ENCODE results near the gene ZFPL1. TPM values are rescaled to one million over a fixed set of nuclear protein-coding genes. Genes with fewer than 3 reads are reported as not detected.

ZFPL1 gene
- total RNA-seq, 2 donors from 2014 or later: 61.6 to 62.6 TPM

DNA sequence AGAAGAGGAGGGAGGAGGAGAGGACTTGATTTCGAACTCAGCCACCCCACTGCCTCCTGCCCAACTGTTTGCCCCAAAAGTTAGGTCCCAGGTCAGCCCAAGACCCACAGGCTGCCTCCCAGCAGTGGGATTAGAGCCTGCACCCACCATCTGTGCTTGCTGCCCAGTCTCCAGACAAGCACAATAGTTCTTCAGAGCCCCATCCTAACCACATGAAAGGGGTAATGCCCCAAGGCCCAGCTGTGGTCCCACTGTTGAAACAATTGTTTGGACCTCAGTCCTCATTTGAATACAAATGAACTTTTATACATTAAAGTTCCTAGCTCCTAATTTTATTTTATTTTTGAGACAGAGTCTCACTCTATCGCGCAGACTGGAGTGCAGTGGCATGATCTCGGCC is 6.6 kb downstream of the ZFPL1 start:
- WGBS: 91% methylated on average over 4 of the region's 4 CpGs
- H3K4me1 ChIP-seq (replicated peaks): no peaks in the 10 kb centered on the region
- no peak overlapping the region for H3K27ac ChIP-seq
- no peak overlapping the region for H3K4me3 ChIP-seq
- peaks cover 0 to 5% of the 10 kb centered on the region in 2 donors for H3K36me3 ChIP-seq
- intact Hi-C loops (cut with DNase I): no loop called here
- no peaks in the 10 kb centered on the region for H3K9me3 ChIP-seq
- H3K27me3 ChIP-seq (replicated peaks; ENCODE audit: insufficient read depth): no peaks in the 10 kb centered on the region
- TF ChIP-seq POLR2A (IDR thresholded peaks at IDR 0.05): no peak
- no peak for TF ChIP-seq POLR2AphosphoS5 (IDR thresholded peaks at IDR 0.05)
- TF ChIP-seq, protein P1, sequence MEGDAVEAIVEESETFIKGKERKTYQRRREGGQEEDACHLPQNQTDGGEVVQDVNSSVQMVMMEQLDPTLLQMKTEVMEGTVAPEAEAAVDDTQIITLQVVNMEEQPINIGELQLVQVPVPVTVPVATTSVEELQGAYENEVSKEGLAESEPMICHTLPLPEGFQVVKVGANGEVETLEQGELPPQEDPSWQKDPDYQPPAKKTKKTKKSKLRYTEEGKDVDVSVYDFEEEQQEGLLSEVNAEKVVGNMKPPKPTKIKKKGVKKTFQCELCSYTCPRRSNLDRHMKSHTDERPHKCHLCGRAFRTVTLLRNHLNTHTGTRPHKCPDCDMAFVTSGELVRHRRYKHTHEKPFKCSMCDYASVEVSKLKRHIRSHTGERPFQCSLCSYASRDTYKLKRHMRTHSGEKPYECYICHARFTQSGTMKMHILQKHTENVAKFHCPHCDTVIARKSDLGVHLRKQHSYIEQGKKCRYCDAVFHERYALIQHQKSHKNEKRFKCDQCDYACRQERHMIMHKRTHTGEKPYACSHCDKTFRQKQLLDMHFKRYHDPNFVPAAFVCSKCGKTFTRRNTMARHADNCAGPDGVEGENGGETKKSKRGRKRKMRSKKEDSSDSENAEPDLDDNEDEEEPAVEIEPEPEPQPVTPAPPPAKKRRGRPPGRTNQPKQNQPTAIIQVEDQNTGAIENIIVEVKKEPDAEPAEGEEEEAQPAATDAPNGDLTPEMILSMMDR (IDR thresholded peaks at IDR 0.05): no peak
- no peak for DNase-seq (ENCODE audit: low spot score)

DNA sequence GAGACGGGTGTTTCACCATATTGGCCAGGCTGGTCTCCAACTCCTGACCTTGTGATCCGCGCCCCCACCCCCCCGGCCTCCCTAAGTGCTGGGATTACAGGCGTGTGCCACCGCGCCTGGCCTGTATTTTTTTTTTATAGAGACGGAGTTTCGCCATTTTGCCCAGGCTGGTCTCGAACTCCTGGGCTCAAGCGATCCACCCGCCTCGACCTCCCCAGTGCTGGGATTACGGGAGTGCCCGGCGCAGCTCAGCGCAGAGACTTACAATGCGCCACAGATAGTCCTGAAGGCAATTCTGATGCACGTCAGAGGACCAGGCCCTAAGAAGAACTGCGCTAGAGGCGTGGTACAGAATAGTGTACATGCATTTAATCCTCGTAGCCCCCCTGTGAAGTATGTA is 11.4 kb downstream of the ZFPL1 start:
- no peaks in the 10 kb centered on the region for H3K27me3 ChIP-seq (replicated peaks; ENCODE audit: insufficient read depth)
- 78% methylated on average over 22 of the region's 22 CpGs for WGBS
- DNase-seq (ENCODE audit: low spot score): no peak
- peak overlapping the region; percentile 84 to 88 for H3K27ac ChIP-seq
- TF ChIP-seq POLR2AphosphoS5 (IDR thresholded peaks at IDR 0.05) (no peak), POLR2A (IDR thresholded peaks at IDR 0.05) (no peak)
- TF ChIP-seq, protein P1 (IDR thresholded peaks at IDR 0.05): no peak
- peaks cover 5% of the 10 kb centered on the region for H3K4me1 ChIP-seq (replicated peaks)
- intact Hi-C loops (cut with DNase I): no loop called here
- no peaks in the 10 kb centered on the region for H3K9me3 ChIP-seq
- H3K4me3 ChIP-seq: no peak overlapping the region
- no peaks in the 10 kb centered on the region for H3K36me3 ChIP-seq

DNA sequence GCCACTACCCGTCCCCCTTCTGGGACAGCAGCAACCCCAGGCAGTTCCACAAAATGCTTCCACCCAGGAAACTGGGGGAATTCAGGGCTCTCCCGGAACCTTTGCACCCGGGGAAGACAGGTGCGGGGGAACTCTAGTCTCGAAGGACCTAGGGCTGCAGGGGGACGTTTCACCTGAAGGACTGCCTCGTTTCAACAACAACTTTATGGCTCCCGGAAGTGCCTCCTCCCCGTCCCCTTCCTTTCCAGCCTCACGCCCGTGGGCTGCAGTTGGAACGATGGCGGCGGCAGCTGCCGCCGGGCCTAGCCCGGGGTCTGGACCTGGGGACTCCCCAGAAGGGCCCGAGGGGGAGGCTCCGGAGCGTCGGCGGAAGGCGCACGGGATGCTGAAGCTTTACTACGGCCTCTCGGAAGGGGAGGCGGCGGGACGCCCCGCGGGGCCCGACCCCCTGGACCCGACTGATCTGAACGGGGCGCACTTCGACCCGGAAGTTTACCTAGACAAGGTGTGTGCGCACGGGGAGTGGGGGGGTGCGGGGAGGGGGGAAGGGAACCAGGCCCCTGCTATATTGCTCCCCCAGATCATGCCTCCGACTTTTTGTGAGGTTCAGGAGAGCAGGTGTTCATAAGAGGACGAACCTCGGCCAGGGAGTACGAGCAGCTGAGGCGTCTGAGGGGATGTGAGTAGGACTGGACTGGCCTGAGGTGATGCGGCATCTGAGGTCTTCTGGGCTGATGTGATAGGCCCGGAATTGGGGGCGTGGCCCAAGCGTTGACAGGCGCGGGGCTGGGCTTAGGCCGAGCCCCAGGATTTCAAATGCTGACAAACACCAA is 12.2 kb downstream of the ZFPL1 start, which contains the start of gene VPS51:
TSS of gene VPS51 (plus strand) at position 241 of the 833 bp plus-strand sequence. CDS start at position 278, 37 bp downstream.
- intact Hi-C loops (cut with DNase I): no loop called here
- under 1% methylated on average over 23 of the region's 52 CpGs for WGBS

DNA sequence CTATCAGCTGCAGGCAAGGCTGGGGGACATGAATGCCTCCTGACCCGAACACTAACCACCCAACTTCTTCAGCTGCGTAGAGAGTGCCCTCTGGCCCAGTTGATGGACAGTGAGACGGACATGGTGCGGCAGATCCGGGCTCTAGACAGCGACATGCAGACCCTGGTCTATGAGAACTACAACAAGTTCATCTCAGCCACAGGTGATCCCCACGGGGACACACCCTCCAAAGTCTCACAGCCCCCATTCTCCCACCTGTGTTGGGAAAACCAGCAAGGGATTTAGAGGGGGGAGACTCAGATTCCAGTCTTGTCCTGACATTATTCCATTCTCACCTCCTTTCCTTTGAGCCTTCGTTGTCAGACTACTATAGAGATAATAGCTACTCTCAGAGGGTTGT is 12.9 kb downstream of the ZFPL1 start:
- Histone ChIP-seq H3K9me3 (no peaks in the 10 kb centered on the region), H3K36me3 (no peaks in the 10 kb centered on the region), H3K4me1 (replicated peaks) (peaks cover 10% of the 10 kb centered on the region), H3K27ac (peak overlapping the region; percentile 84 to 88), H3K27me3 (replicated peaks; ENCODE audit: insufficient read depth) (no peaks in the 10 kb centered on the region), H3K4me3 (peak overlapping the region; percentile 65 to 77)
- intact Hi-C loops (cut with DNase I): no loop called here
- no peak for DNase-seq (ENCODE audit: low spot score)
- WGBS: 26% methylated on average over 8 of the region's 8 CpGs
- TF ChIP-seq POLR2A (IDR thresholded peaks at IDR 0.05) (no peak), POLR2AphosphoS5 (IDR thresholded peaks at IDR 0.05) (no peak)
- TF ChIP-seq, protein P1 (IDR thresholded peaks at IDR 0.05): no peak

More for the DNA sequence above, 12.2 kb downstream of the ZFPL1 start, which contains the start of gene VPS51:
- DNase-seq (ENCODE audit: low spot score): peak; percentile 79
- no peaks in the 10 kb centered on the region for H3K27me3 ChIP-seq (replicated peaks; ENCODE audit: insufficient read depth)
- peaks cover 8% of the 10 kb centered on the region for H3K4me1 ChIP-seq (replicated peaks)
- H3K4me3 ChIP-seq: peak within 1 kb of the TSS; percentile 65 to 77
- H3K36me3 ChIP-seq: no peaks in the 10 kb centered on the region
- H3K27ac ChIP-seq: peak within 1 kb of the TSS; percentile 84 to 88
- TF ChIP-seq POLR2A (IDR thresholded peaks at IDR 0.05) (peak; percentile 9), POLR2AphosphoS5 (IDR thresholded peaks at IDR 0.05) (peak; percentile 98)
- TF ChIP-seq, protein P1 (IDR thresholded peaks at IDR 0.05): peak in 3 of 4 experiments; percentile 11 to 50 (median 25)
- H3K9me3 ChIP-seq: no peaks in the 10 kb centered on the region
